Pancreas (tissue), 10 donors: Measurements from ENCODE around the gene NFS1. TPM values are rescaled to one million over a fixed set of nuclear protein-coding genes. Genes with fewer than 3 reads are reported as not detected.
"Not testable (repeated sequence)": the region's sequence is repeated elsewhere in the genome, so short reads cannot be mapped to it uniquely, and the experiment has no call there.

Source experiments
- ATAC-seq, 4 donors: fragments of 200-7000 bp; cut with Tn5 transposase; one replicate each; pipeline versions ENCODE4 v1.8.0 to v1.9.1; 2020; ENCODE audit warnings: mild to moderate bottlenecking in 4 of 4, moderate library complexity in 4 of 4
- DNase-seq, 6 donors: peaks; one replicate each; pipeline ENCODE4 v3.0.0-alpha.2; 2020
- FAIRE-seq: peaks from 2 replicates; lab custom pipeline; 2012; peaks lifted over from hg19 to GRCh38; lab: Jason Lieb, UNC
- H3K27ac ChIP-seq, 4 donors: fragments of 200-600 bp; sonication (generic); 1 replicate in 3 of 4; 2 replicates in 1 of 4; pipeline versions ENCODE4 v1.5.0 to v1.8.0; 2020
- H3K27me3 ChIP-seq, 4 donors: fragments of 200-600 bp; one replicate each; pipeline ENCODE4 v1.8.0; 2021
- H3K36me3 ChIP-seq, 3 donors: fragments of 200-600 bp; sonication (generic) in 1 of 3; one replicate each; pipeline versions ENCODE4 v1.5.0 to v1.8.0; 2020 to 2021
- H3K4me1 ChIP-seq, 3 donors: fragments of 200-600 bp; one replicate each; pipeline ENCODE4 v1.8.0; 2021
- H3K4me3 ChIP-seq, 4 donors: fragments of 200-600 bp; sonication (generic) in 2 of 4; one replicate each; pipeline versions ENCODE4 v1.5.0 to v1.8.0; 2020 to 2021
- H3K9me3 ChIP-seq, 4 donors: fragments of 200-600 bp; one replicate each; pipeline ENCODE4 v1.8.0; 2021
- CTCF ChIP-seq, 4 donors: fragments of 200-600 bp; sonication (generic) in 3 of 4; IDR thresholded peaks; one replicate each; pipeline versions ENCODE4 v1.5.0 to v1.8.0; 2021; ENCODE audit warnings: antibody characterized with exemption in 4 of 4
- WGBS, 2 donors: extraction: QIAGEN DNeasy Blood & Tissue Kit; methylation state at CpG; one replicate each; pipeline ENCODE4 v1.1.7; 2013; 5-methylcytosine and 5-hydroxymethylcytosine counted together
- intact Hi-C, 3 donors: fragments of 100-400 bp; cut with DNase I; formaldehyde crosslinking; loops; one replicate each; pipeline versions ENCODE4 v1.11.1 to v1.14.2; 2022
- polyA plus RNA-seq, 2 donors: library from polyadenylated mRNA; stranded (reverse); fragments of 200-250 nt; gene quantifications; one replicate each; pipeline ENCODE4 v1.2.3, GENCODE V29; 2013
- total RNA-seq, 6 donors: library from RNA; stranded (reverse); fragmentation: NEBNext Ultra II Directional in 4 of 6; extraction: Animal tissue kit (Norgen Biotek cat#: 25700) in 4 of 6; gene quantifications; one replicate each; pipeline versions ENCODE4 v1.2.1 to v1.2.4, GENCODE V29; 2021 to 2023
- donor health status: healthy with polysubstance abuse.
- donor health status: DM: no; HTN: no; CAD: no; lungs with moderate emphysema.
- donor health status: DM: no; HTN: no; CAD: no.
- donor health status: control.
- donor health status: control.
- donor health status: Bipolar disorder and iron deficiency.
- donor health status: DM: yes; HTN: yes; CAD: no.
- donor health status: DM: no; HTN: no; CAD: no.
- donor health status: DM: no; HTN: no; CAD: no.
- donor health status: DM: yes; HTN: yes; CAD: no.

The NFS1 gene
- 10 to 100 TPM; 11.0 to 19.5 (median 12.8) TPM for total RNA-seq
- polyA plus RNA-seq = 10 to 100 TPM; 23.8 to 34.8 TPM

GRCh38 chr20:35699127-35699956 lies at the start of gene NFS1, which contains the start of gene ROMO1:
TSS of gene NFS1 (minus strand) at chr20:35699352. CDS start at chr20:35699288, 64 bp downstream.
TSS of gene ROMO1 (plus strand) at chr20:35699405. CDS start at chr20:35699633, 228 bp downstream.
- Histone ChIP-seq H3K9me3 (no peaks in the 10 kb centered on the region), H3K27ac (peak within 1 kb of the TSS; percentile 75 to 82 (median 78)), H3K36me3 (peaks cover 5 to 29% (median 11%) of the 10 kb centered on the region in 3 donors), H3K27me3 (no peaks in the 10 kb centered on the region), H3K4me3 (peak within 1 kb of the TSS; percentile 69 to 93 (median 90)), H3K4me1 (peaks cover 0 to 15% (median 6%) of the 10 kb centered on the region in 3 donors)
- no peak for TF ChIP-seq CTCF (IDR thresholded peaks at IDR 0.05)
- FAIRE-seq = no peak
- intact Hi-C loops = no loop called here
- 0% methylated on average over 67 to 81 of the region's 81 CpGs for WGBS, 2 donors
- DNase-seq = peak; percentile 74 to 93 (median 80)
- ATAC-seq = peak; percentile 90 to 97 (median 94)

- ATAC-seq, H3K4me3 ChIP-seq, H3K9me3 ChIP-seq, H3K27me3 ChIP-seq, DNase-seq, FAIRE-seq, intact Hi-C loops, H3K36me3 ChIP-seq: not testable (repeated sequence)
- H3K27ac ChIP-seq = peak overlapping the region in 2 of 4 donors; percentile 96 to 99
- peaks cover 15 to 16% (median 16%) of the 10 kb centered on the region in 3 donors for H3K4me1 ChIP-seq
- 88 to 96% methylated on average over 3 of the region's 3 CpGs for WGBS, 2 donors
Measured at GRCh38 chr20:35744492-35744841, 45.3 kb upstream of the NFS1 start.

GRCh38 chr20:35743693-35744491 lies 44.7 kb upstream of the NFS1 start:
- TF ChIP-seq CTCF (IDR thresholded peaks at IDR 0.05) = no peak
- peak overlapping the region in 3 of 4 donors; percentile 94 to 99 (median 96) for H3K27ac ChIP-seq
- intact Hi-C loops = no loop called here
- H3K4me1 ChIP-seq = peaks cover 20 to 22% (median 21%) of the 10 kb centered on the region in 3 donors
- DNase-seq (no peak), ATAC-seq (no peak), FAIRE-seq (no peak)
- peak overlapping the region in 1 of 4 donors; percentile 60 for H3K4me3 ChIP-seq
- H3K36me3 ChIP-seq = peaks cover 0 to 8% (median 0%) of the 10 kb centered on the region in 3 donors
- WGBS, 2 donors = 89% methylated on average over 15 of the region's 15 CpGs
- H3K27me3 ChIP-seq = no peaks in the 10 kb centered on the region
- no peaks in the 10 kb centered on the region for H3K9me3 ChIP-seq

- H3K27ac ChIP-seq = peak overlapping the region; percentile 87 to 99 (median 95)
- H3K4me1 ChIP-seq = peaks cover 30 to 32% (median 30%) of the 10 kb centered on the region in 3 donors
- FAIRE-seq (no peak), DNase-seq (peak in 1 of 6 donors; percentile 12), ATAC-seq (peak in 3 of 4 donors; percentile 4 to 25 (median 16))
- peak overlapping the region; percentile 28 to 96 (median 45) for H3K4me3 ChIP-seq
- H3K36me3 ChIP-seq = peaks cover 0 to 18% (median 1%) of the 10 kb centered on the region in 3 donors
- intact Hi-C loops = no loop called here
- no peaks in the 10 kb centered on the region for H3K9me3 ChIP-seq
- no peaks in the 10 kb centered on the region for H3K27me3 ChIP-seq
- no peak for TF ChIP-seq CTCF (IDR thresholded peaks at IDR 0.05)
- WGBS, 2 donors = 1% methylated on average over 8 of the region's 8 CpGs
Measured at GRCh38 chr20:35742741-35743523, 43.8 kb upstream of the NFS1 start.
